Mesenchymal stem cell (in vitro differentiated cells and primary cell): Measurements from ENCODE around the gene TNFRSF11A.

ENCODE experiments used
- DNase-seq: peaks from one replicate; pipeline ENCODE4 v3.0.0-alpha.2; 2013
- H2AFZ ChIP-seq: one replicate; pipeline ENCODE4 v1.6.1; 2013; ENCODE audit warnings: low read depth, mild to moderate bottlenecking, control low read depth, inconsistent platforms, low read length, moderate library complexity
- H2AK5ac ChIP-seq: 2 replicates; pipeline ENCODE4 v1.6.1; 2013; ENCODE audit warnings: low read length, moderate library complexity, mild to moderate bottlenecking, inconsistent platforms; ENCODE audit not compliant: severe bottlenecking
- H2BK120ac ChIP-seq: one replicate; pipeline ENCODE4 v1.6.1; 2013; ENCODE audit warnings: low read depth, mild to moderate bottlenecking, inconsistent platforms, low read length, moderate library complexity
- H2BK12ac ChIP-seq, 2 experiments: one replicate each; pipeline ENCODE4 v1.6.1; 2013; ENCODE audit warnings: inconsistent platforms in 2 of 2, low read length in 2 of 2, mild to moderate bottlenecking in 2 of 2, moderate library complexity in 2 of 2, control low read depth in 1 of 2
- H2BK15ac ChIP-seq: one replicate; pipeline ENCODE4 v1.6.1; 2013; ENCODE audit warnings: mild to moderate bottlenecking, low read depth, inconsistent platforms; ENCODE audit not compliant: poor library complexity, severe bottlenecking
- H2BK5ac ChIP-seq: 2 replicates; pipeline ENCODE4 v1.6.1; 2013; ENCODE audit warnings: low read depth, mild to moderate bottlenecking, low read length, control low read depth, inconsistent platforms; ENCODE audit not compliant: poor library complexity, severe bottlenecking
- H3K14ac ChIP-seq, 2 experiments: one replicate each; pipeline ENCODE4 v1.6.1; 2013; ENCODE audit warnings: inconsistent platforms in 2 of 2, low read length in 2 of 2, control low read depth in 1 of 2, mild to moderate bottlenecking in 1 of 2, moderate library complexity in 1 of 2
- H3K18ac ChIP-seq, 2 experiments: one replicate each; pipeline ENCODE4 v1.6.1; 2013; ENCODE audit warnings: inconsistent platforms in 2 of 2, low read length in 2 of 2, control low read depth in 1 of 2, low read depth in 1 of 2, mild to moderate bottlenecking in 1 of 2
- H3K23ac ChIP-seq, 2 experiments: one replicate each; pipeline ENCODE4 v1.6.1; 2013; ENCODE audit warnings: inconsistent platforms in 2 of 2, low read length in 2 of 2, mild to moderate bottlenecking in 2 of 2, moderate library complexity in 2 of 2, control low read depth in 1 of 2
- H3K27ac ChIP-seq: 2 replicates; pipeline ENCODE4 v1.5.1; 2013; ENCODE audit warnings: mild to moderate bottlenecking, moderate library complexity, low read length, control low read depth, inconsistent platforms; ENCODE audit not compliant: poor library complexity, severe bottlenecking
- H3K27me3 ChIP-seq, 2 experiments: 2 replicates each; pipeline versions ENCODE4 v1.6.1 to v1.7.0; 2013; ENCODE audit warnings: low read length in 2 of 2, mild to moderate bottlenecking in 2 of 2, moderate library complexity in 2 of 2, control low read depth in 1 of 2, inconsistent platforms in 1 of 2; ENCODE audit not compliant: control insufficient read depth in 1 of 2, insufficient read depth in 1 of 2
- H3K36me3 ChIP-seq, 2 experiments: 2 replicates each; pipeline versions ENCODE4 v1.6.1 to v1.7.0; 2013; ENCODE audit warnings: low read length in 2 of 2, control low read depth in 1 of 2, inconsistent platforms in 1 of 2, low read depth in 1 of 2, mild to moderate bottlenecking in 1 of 2; ENCODE audit not compliant: insufficient read depth in 2 of 2, control insufficient read depth in 1 of 2
- H3K4ac ChIP-seq, 2 experiments: one replicate each; pipeline ENCODE4 v1.6.1; 2013; ENCODE audit warnings: inconsistent platforms in 2 of 2, low read length in 2 of 2, mild to moderate bottlenecking in 2 of 2, moderate library complexity in 2 of 2, control low read depth in 1 of 2, low read depth in 1 of 2
- H3K4me1 ChIP-seq: 2 replicates; pipeline ENCODE4 v1.6.1; 2013; ENCODE audit warnings: low read depth, low read length, control low read depth; ENCODE audit not compliant: control insufficient read depth, insufficient read depth
- H3K4me2 ChIP-seq: 2 replicates; pipeline ENCODE4 v1.6.1; 2013; ENCODE audit warnings: low read length, mild to moderate bottlenecking, inconsistent platforms; ENCODE audit not compliant: poor library complexity, severe bottlenecking
- H3K4me3 ChIP-seq, 2 experiments: 2 replicates each; pipeline versions ENCODE4 v1.5.1 to v1.7.0; 2013; ENCODE audit warnings: low read length in 2 of 2, mild to moderate bottlenecking in 2 of 2, control low read depth in 1 of 2, low read depth in 1 of 2; ENCODE audit not compliant: insufficient read depth in 1 of 2
- H3K79me1 ChIP-seq: replicated peaks from 2 replicates; pipeline ENCODE4 v1.6.1; 2013; ENCODE audit warnings: mild to moderate bottlenecking, control low read depth, low read length, inconsistent platforms; ENCODE audit not compliant: poor library complexity, severe bottlenecking
- H3K9ac ChIP-seq: 2 replicates; pipeline ENCODE4 v1.7.0; 2013; ENCODE audit warnings: mild to moderate bottlenecking, low read length, moderate library complexity
- H3K9me3 ChIP-seq: 2 replicates; pipeline ENCODE4 v1.7.0; 2013; ENCODE audit warnings: mild to moderate bottlenecking, low read length; ENCODE audit not compliant: control insufficient read depth
- H4K8ac ChIP-seq: one replicate; pipeline ENCODE4 v1.6.1; 2013; ENCODE audit warnings: inconsistent platforms, mild to moderate bottlenecking, low read length, moderate library complexity
- H4K91ac ChIP-seq: one replicate; pipeline ENCODE4 v1.6.1; 2013; ENCODE audit warnings: mild to moderate bottlenecking, low read length, inconsistent platforms
- WGBS: methylation state at CpG from one replicate; pipeline ENCODE4 v1.1.7; 2013; ENCODE audit warnings: mixed read lengths; 5-methylcytosine and 5-hydroxymethylcytosine counted together

The TNFRSF11A gene

GRCh38 chr18:62425465-62426190 lies 100.5 kb downstream of the TNFRSF11A start:
- H2BK5ac ChIP-seq: no peak overlapping the region
- no peak overlapping the region for H2AFZ ChIP-seq
- H4K91ac ChIP-seq: no peak overlapping the region
- peak overlapping the region; percentile 41 for H3K4me2 ChIP-seq
- no peak overlapping the region for H2BK12ac ChIP-seq
- DNase-seq: peak; percentile 93
- WGBS: 2% methylated on average over 13 of the region's 14 CpGs
- H3K27ac ChIP-seq: no peak overlapping the region
- H3K36me3 ChIP-seq: no peaks in the 10 kb centered on the region
- H3K4me3 ChIP-seq: peak overlapping the region in 1 of 2 experiments; percentile 67
- no peak overlapping the region for H2BK120ac ChIP-seq
- H3K27me3 ChIP-seq: peaks cover 0 to 6% of the 10 kb centered on the region in 2 experiments
- no peak overlapping the region for H2BK15ac ChIP-seq
- no peaks in the 10 kb centered on the region for H3K79me1 ChIP-seq
- H2AK5ac ChIP-seq: no peak overlapping the region
- no peak overlapping the region for H3K23ac ChIP-seq
- no peak overlapping the region for H3K18ac ChIP-seq
- H3K4me1 ChIP-seq: no peaks in the 10 kb centered on the region
- H3K9ac ChIP-seq: peak overlapping the region; percentile 89
- no peak overlapping the region for H4K8ac ChIP-seq
- H3K4ac ChIP-seq: no peak overlapping the region
- no peaks in the 10 kb centered on the region for H3K9me3 ChIP-seq
- no peak overlapping the region for H3K14ac ChIP-seq

DNA sequence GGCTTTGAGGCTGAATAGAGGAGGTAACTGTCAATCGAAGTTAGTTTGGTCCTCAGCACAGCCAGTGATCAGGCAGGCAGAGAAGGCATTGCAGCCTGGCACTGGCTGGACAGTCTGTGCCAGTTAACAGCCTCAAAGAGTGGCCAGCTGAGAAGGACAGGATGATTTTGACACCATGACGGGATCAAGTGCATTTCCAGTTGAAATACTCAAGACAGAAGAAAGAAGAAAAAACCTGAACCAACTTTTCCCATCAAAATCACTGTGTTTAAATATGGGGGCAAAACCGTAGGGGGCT lies 101.0 kb downstream of the TNFRSF11A start:
- H3K27me3 ChIP-seq: peaks cover 0 to 6% of the 10 kb centered on the region in 2 experiments
- H3K23ac ChIP-seq: no peak overlapping the region
- H3K79me1 ChIP-seq: no peaks in the 10 kb centered on the region
- no peak for DNase-seq
- H3K9me3 ChIP-seq: no peaks in the 10 kb centered on the region
- H3K9ac ChIP-seq: peak overlapping the region; percentile 3
- H3K14ac ChIP-seq: no peak overlapping the region
- H2BK15ac ChIP-seq: no peak overlapping the region
- H2BK120ac ChIP-seq: no peak overlapping the region
- H4K91ac ChIP-seq: no peak overlapping the region
- no peak overlapping the region for H3K18ac ChIP-seq
- no peak overlapping the region for H2AFZ ChIP-seq
- no peak overlapping the region for H3K4ac ChIP-seq
- no peak overlapping the region for H2AK5ac ChIP-seq
- no peak overlapping the region for H3K27ac ChIP-seq
- no peaks in the 10 kb centered on the region for H3K4me1 ChIP-seq
- no peak overlapping the region for H3K4me2 ChIP-seq
- H4K8ac ChIP-seq: no peak overlapping the region
- H3K4me3 ChIP-seq: no peak overlapping the region
- no peak overlapping the region for H2BK5ac ChIP-seq
- H3K36me3 ChIP-seq: no peaks in the 10 kb centered on the region
- 47% methylated on average over 3 of the region's 3 CpGs for WGBS
- no peak overlapping the region for H2BK12ac ChIP-seq

GRCh38 chr18:62432176-62432575 lies 107.1 kb downstream of the TNFRSF11A start:
- Histone ChIP-seq H3K4ac (no peak overlapping the region), H3K36me3 (no peaks in the 10 kb centered on the region), H2BK120ac (no peak overlapping the region), H3K27ac (no peak overlapping the region), H3K27me3 (peaks cover 0 to 6% of the 10 kb centered on the region in 2 experiments), H3K9ac (no peak overlapping the region), H3K79me1 (no peaks in the 10 kb centered on the region), H3K23ac (no peak overlapping the region), H3K4me2 (no peak overlapping the region), H2AK5ac (no peak overlapping the region), H2BK12ac (no peak overlapping the region), H4K8ac (no peak overlapping the region), H2BK5ac (no peak overlapping the region), H3K18ac (no peak overlapping the region), H2BK15ac (no peak overlapping the region), H3K14ac (no peak overlapping the region), H3K4me3 (no peak overlapping the region), H2AFZ (no peak overlapping the region), H3K4me1 (no peaks in the 10 kb centered on the region), H3K9me3 (no peaks in the 10 kb centered on the region), H4K91ac (no peak overlapping the region)
- no peak for DNase-seq
- WGBS: 88% methylated on average over 4 of the region's 4 CpGs

DNA sequence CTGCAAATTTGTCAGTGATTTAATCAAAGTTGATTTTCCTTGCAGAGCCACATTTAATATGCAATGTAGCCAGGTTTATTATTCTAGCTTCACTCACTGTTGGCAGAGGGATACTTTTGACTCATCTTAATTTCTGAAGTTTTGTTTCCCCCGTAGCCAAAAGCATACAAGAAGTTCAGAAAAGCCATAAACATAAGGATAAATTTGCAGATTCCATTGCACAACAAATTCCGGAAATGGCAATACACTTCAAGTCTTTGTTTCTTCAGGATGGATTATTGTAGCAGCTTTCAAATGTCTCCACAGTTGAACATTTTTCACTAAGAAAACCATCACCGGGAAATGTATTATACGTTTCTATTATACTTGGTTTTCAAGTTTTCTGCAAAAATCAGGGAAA lies 109.7 kb downstream of the TNFRSF11A start:
- Histone ChIP-seq H3K9ac (no peak overlapping the region), H3K4me2 (no peak overlapping the region), H2BK12ac (no peak overlapping the region), H2AFZ (no peak overlapping the region), H3K4me1 (no peaks in the 10 kb centered on the region), H3K27ac (no peak overlapping the region), H3K79me1 (no peaks in the 10 kb centered on the region), H3K9me3 (no peaks in the 10 kb centered on the region), H3K14ac (no peak overlapping the region), H2BK120ac (no peak overlapping the region), H2BK15ac (no peak overlapping the region), H3K23ac (no peak overlapping the region), H4K91ac (no peak overlapping the region), H3K4ac (no peak overlapping the region), H3K4me3 (no peak overlapping the region), H4K8ac (no peak overlapping the region), H2BK5ac (no peak overlapping the region), H3K36me3 (no peaks in the 10 kb centered on the region), H3K27me3 (no peaks in the 10 kb centered on the region), H3K18ac (no peak overlapping the region), H2AK5ac (no peak overlapping the region)
- WGBS: 89% methylated on average over 4 of the region's 4 CpGs
- DNase-seq: no peak
